ENCODE results near the gene ATP6V1G1. TPM values are rescaled to one million over a fixed set of nuclear protein-coding genes. Genes with fewer than 3 reads are reported as not detected.

Gene ATP6V1G1
- total RNA-seq (2022; extraction: Qiagen RNA extraction): 106 to 155 TPM (median 114 TPM) in 5 replicates

DNA sequence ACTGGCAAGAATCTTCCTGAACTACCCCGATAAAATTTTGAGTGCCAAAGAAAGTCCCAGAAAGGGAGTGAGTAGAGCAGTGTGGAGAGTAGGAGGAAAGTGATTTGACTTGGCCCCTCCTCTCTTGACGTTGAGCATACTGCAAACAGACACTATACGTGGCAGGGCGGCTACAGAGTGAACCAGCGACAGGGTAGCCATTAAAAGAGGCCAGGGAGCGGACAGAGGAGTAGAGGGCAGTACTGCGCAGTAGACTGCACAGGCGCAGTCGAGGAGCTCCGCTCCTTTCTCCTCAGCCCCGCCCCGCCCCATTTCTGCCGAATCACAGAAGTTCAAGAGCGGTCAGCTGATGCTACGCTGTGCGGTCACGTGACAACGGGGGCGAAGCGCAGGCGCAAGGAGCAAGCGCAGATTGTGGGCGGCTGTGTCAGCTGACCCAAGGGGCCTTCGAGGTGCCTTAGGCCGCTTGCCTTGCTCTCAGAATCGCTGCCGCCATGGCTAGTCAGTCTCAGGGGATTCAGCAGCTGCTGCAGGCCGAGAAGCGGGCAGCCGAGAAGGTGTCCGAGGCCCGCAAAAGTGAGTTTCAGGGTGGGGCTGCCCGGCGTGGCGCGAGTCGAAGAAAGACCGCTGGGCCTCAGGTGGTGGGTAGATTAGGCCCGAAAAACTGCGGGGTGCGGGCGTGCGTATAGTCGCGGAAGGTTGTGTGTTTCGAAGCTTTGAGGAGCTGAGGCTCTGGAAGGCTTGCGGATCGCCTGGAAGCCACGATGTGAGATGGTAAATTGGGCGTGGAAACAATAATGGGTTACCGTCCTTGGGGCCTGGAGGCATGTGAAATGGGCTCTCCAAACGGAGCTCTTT lies at the start of gene ATP6V1G1:
Gene ATP6V1G1 (plus strand): TSS at position 425 of the 858 bp plus-strand sequence. CDS start 70 bp downstream, at position 495.

Other genes with a start within 250 kb of the ATP6V1G1 start
- 4.3 to 6.0 TPM (median 5.2 TPM) in 5 replicates for gene AKNA, start 199.8 kb upstream of the ATP6V1G1 start, total RNA-seq (2022; extraction: Qiagen RNA extraction)
- 5.0 to 8.2 TPM (median 6.9 TPM) in 5 replicates for gene WHRN, start 82.3 kb upstream of the ATP6V1G1 start, total RNA-seq (2022; extraction: Qiagen RNA extraction)
- gene TMEM268, start 23.5 kb downstream of the ATP6V1G1 start, total RNA-seq (2022; extraction: Qiagen RNA extraction): 10.7 to 12.4 TPM (median 11.6 TPM) in 5 replicates
- gene TEX53, start 70.0 kb downstream of the ATP6V1G1 start, total RNA-seq (2022; extraction: Qiagen RNA extraction): not detected in 5 replicates
- gene TEX48, start 94.4 kb downstream of the ATP6V1G1 start, total RNA-seq (2022; extraction: Qiagen RNA extraction): not detected in 5 replicates
- gene TNFSF15, start 218.3 kb downstream of the ATP6V1G1 start, total RNA-seq (2022; extraction: Qiagen RNA extraction): 0.08 to 0.12 TPM (median 0.10 TPM) in 5 replicates

Measured in A549 treated with Mapracorat at 1 μM for 4 hours (cell line).